ENCODE measurements around the gene TSEN54. TPM values are rescaled to one million over a fixed set of nuclear protein-coding genes. Genes with fewer than 3 reads are reported as not detected.

Gene TSEN54
- polyA plus RNA-seq, 1 of the 3 experiments (the other 2 are of a cell fraction) = 29.8 TPM

- no peak for TF ChIP-seq USF1 (IDR thresholded peaks at IDR 0.05; ENCODE audit: borderline replicate concordance, low read depth)
- no peak for TF ChIP-seq FOXJ3 (CRISPR knock-in tag; IDR thresholded peaks at IDR 0.05)
These were observed 11.8 kb upstream of the TSEN54 start (continued) for GRCh38 chr17:75504347-75505151.

DNA sequence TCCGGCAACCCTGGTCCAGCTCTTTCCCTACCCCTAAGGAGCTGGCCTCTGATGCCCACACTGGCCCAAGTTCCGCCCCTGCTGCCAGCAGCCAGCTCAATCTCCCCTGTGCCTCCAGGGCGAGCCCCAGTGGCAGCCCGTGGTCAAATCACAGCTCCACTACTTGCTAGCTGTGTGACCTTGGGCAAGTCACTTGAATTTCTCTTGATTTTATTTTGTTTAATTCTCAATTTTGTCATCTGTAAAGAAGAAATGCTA lies 11.2 kb upstream of the TSEN54 start:
- Histone ChIP-seq H2AFZ (ENCODE audit: low read depth) (no peak overlapping the region), H3K4me2 (no peak overlapping the region), H3K4me1 (ENCODE audit: control insufficient read depth in 1 of 2, insufficient read depth in 2 of 2, low read depth in 1 of 2, low read length in 1 of 2) (peaks cover 6% of the 10 kb centered on the region in 2 experiments; a peak in 1 of 4 replicates), H3K9me2 (no peaks in the 10 kb centered on the region), H4K20me1 (ENCODE audit: insufficient read depth) (peaks cover 17% of the 10 kb centered on the region; the same call in 1 of the 2 replicates), H3K4me3 (ENCODE audit: low read depth in 2 of 2, low read length in 1 of 2) (no peak overlapping the region), H3K36me3 (replicated peaks in 1 of 2; ENCODE audit: control insufficient read depth in 1 of 2, insufficient read depth in 2 of 2, low read length in 1 of 2) (peaks cover 3 to 53% of the 10 kb centered on the region in 2 experiments), H3K9me3 (no peaks in the 10 kb centered on the region), H3K79me2 (ENCODE audit: insufficient read depth) (no peaks in the 10 kb centered on the region), H3K27ac (ENCODE audit: low read depth in 2 of 2, low read length in 1 of 2) (no peak overlapping the region), H3K27me3 (ENCODE audit: insufficient read depth) (no peaks in the 10 kb centered on the region), H3K9ac (no peak overlapping the region), H3F3A (replicated peaks; ENCODE audit: insufficient read depth) (no peaks in the 10 kb centered on the region)
- TF ChIP-seq SMC3 (IDR thresholded peaks at IDR 0.05; ENCODE audit: low read depth, low read length) (no peak), FOXM1 (IDR thresholded peaks at IDR 0.05; ENCODE audit: low read depth) (no peak), MXI1 (IDR thresholded peaks at IDR 0.05; ENCODE audit: low read depth, low read length) (no peak), CHD2 (IDR thresholded peaks at IDR 0.05; ENCODE audit: low read length, partially characterized antibody) (no peak), MAX (IDR thresholded peaks at IDR 0.05; ENCODE audit: low read depth) (no peak), EP300 (IDR thresholded peaks at IDR 0.05; ENCODE audit: borderline replicate concordance in 1 of 2, low read depth in 1 of 2, low read length in 1 of 2) (no peak), MEF2A (IDR thresholded peaks at IDR 0.05; ENCODE audit: borderline replicate concordance, low read depth) (no peak), RAD21 (IDR thresholded peaks at IDR 0.05; ENCODE audit: low read length) (no peak), JUND (IDR thresholded peaks at IDR 0.05) (no peak)
- ChIA-PET POLR2A (interaction anchor here (0.5 kb wide), 1 partner anchor 75 kb away, joined by 3 read pairs; no protein-coding TSS in a partner anchor), CTCF (interaction anchor here (0.6 to 5.6 kb wide), 8 partner anchors 9 to 162 kb away, joined by 3 to 37 read pairs (median 4); partner anchors contain the start of genes RECQL5, SAP30BP and TSEN54)
- WGBS (ENCODE audit: low lambda C conversion rate) = 89% methylated on average over 3 of the region's 4 CpGs
- no peak for DNase-seq

DNA sequence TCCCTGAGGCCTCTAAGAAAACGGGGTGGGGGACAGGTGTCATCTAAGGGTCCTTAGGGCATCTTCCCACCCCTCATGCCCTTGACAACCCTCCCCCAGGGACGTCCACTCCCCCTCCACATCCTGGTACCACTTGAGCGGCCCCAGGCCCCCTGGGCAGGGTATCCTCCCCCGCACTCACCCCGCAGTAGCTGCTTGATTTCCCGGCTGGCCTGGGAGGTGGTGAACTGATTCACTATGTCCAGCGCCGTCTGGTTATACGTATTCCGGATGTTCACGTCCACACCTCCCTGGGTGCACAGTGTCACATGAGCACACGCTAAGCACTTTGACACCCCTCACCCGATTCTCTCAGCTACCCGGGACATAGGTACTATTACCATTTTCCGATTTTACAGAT lies 10.7 kb upstream of the TSEN54 start:
- Histone ChIP-seq H3K36me3 (replicated peaks in 1 of 2; ENCODE audit: control insufficient read depth in 1 of 2, insufficient read depth in 2 of 2, low read length in 1 of 2) (peaks cover 3 to 48% of the 10 kb centered on the region in 2 experiments), H4K20me1 (ENCODE audit: insufficient read depth) (peaks cover 17% of the 10 kb centered on the region; the same call in 1 of the 2 replicates), H3F3A (replicated peaks; ENCODE audit: insufficient read depth) (no peaks in the 10 kb centered on the region), H3K9me2 (no peaks in the 10 kb centered on the region), H3K27ac (ENCODE audit: low read depth in 2 of 2, low read length in 1 of 2) (no peak overlapping the region), H3K27me3 (ENCODE audit: insufficient read depth) (no peaks in the 10 kb centered on the region), H3K4me2 (no peak overlapping the region), H3K79me2 (ENCODE audit: insufficient read depth) (no peaks in the 10 kb centered on the region; the same call in 1 of the 2 replicates), H3K9me3 (no peaks in the 10 kb centered on the region), H3K4me3 (ENCODE audit: low read depth in 2 of 2, low read length in 1 of 2) (no peak overlapping the region), H2AFZ (ENCODE audit: low read depth) (no peak overlapping the region), H3K4me1 (ENCODE audit: control insufficient read depth in 1 of 2, insufficient read depth in 2 of 2, low read depth in 1 of 2, low read length in 1 of 2) (peaks cover 6% of the 10 kb centered on the region in 2 experiments; a peak in 1 of 4 replicates), H3K9ac (no peak overlapping the region)
- CTCF ChIA-PET = interaction anchor here (1.2 to 5.6 kb wide), 4 partner anchors 8 to 161 kb away, joined by 3 to 37 read pairs (median 6); partner anchors contain the start of genes LLGL2, RECQL5, SAP30BP and TSEN54
- POLR2A ChIA-PET = interaction anchor here (0.5 to 0.6 kb wide), 2 partner anchors 36 to 74 kb away, joined by 3 to 5 read pairs; no protein-coding TSS in a partner anchor
- no peak for DNase-seq
- WGBS (ENCODE audit: low lambda C conversion rate) = 86% methylated on average over 14 of the region's 15 CpGs
- no peak for TF ChIP-seq IRF3 (IDR thresholded peaks at IDR 0.05; ENCODE audit: low read depth, low read length)
- no peak for TF ChIP-seq RFX5 (IDR thresholded peaks at IDR 0.05; ENCODE audit: low read length)
- TF ChIP-seq RAD21 (IDR thresholded peaks at IDR 0.05; ENCODE audit: low read length) = no peak
- TF ChIP-seq FOSL2 (IDR thresholded peaks at IDR 0.05; ENCODE audit: borderline replicate concordance, low read depth) = no peak
- no peak for TF ChIP-seq ELF1 (IDR thresholded peaks at IDR 0.05)
- no peak for TF ChIP-seq TCF12 (IDR thresholded peaks at IDR 0.05)
- no peak for TF ChIP-seq GABPA (IDR thresholded peaks at IDR 0.05; ENCODE audit: low read depth)
- no peak for TF ChIP-seq USF1 (IDR thresholded peaks at IDR 0.05; ENCODE audit: borderline replicate concordance, low read depth)
- TF ChIP-seq TAF1 (IDR thresholded peaks at IDR 0.05; ENCODE audit: borderline replicate concordance, low read depth, low read length) = no peak
- TF ChIP-seq EZH2phosphoT487 (IDR thresholded peaks at IDR 0.05; ENCODE audit: borderline replicate concordance, low read depth) = no peak
- TF ChIP-seq, protein P1, sequence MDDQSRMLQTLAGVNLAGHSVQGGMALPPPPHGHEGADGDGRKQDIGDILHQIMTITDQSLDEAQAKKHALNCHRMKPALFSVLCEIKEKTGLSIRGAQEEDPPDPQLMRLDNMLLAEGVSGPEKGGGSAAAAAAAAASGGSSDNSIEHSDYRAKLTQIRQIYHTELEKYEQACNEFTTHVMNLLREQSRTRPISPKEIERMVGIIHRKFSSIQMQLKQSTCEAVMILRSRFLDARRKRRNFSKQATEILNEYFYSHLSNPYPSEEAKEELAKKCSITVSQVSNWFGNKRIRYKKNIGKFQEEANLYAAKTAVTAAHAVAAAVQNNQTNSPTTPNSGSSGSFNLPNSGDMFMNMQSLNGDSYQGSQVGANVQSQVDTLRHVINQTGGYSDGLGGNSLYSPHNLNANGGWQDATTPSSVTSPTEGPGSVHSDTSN (IDR thresholded peaks at IDR 0.05) = no peak
- TF ChIP-seq SMC3 (IDR thresholded peaks at IDR 0.05; ENCODE audit: low read depth, low read length) = no peak
